Astrocyte (in vitro differentiated cells and primary cell): Measurements from ENCODE around the gene TMEM63B. TPM values are rescaled to one million over a fixed set of nuclear protein-coding genes. Genes with fewer than 3 reads are reported as not detected.

Experiments
- DNase-seq: peaks from one replicate; pipeline ENCODE4 v3.0.0-alpha.2; 2010; ENCODE audit warnings: low read depth
- FAIRE-seq: peaks from 2 replicates; lab custom pipeline; 2011; peaks lifted over from hg19 to GRCh38; lab: Jason Lieb, UNC
- H2AFZ ChIP-seq: 2 replicates; pipeline ENCODE4 v1.6.0; 2012; ENCODE audit warnings: low read depth, low read length, inconsistent platforms
- H3K27ac ChIP-seq: 2 replicates; pipeline ENCODE4 v1.5.1; 2011; ENCODE audit warnings: low read depth, low read length, inconsistent platforms
- H3K27me3 ChIP-seq: 2 replicates; pipeline ENCODE4 v1.6.0; 2011; ENCODE audit warnings: low read length, inconsistent platforms; ENCODE audit not compliant: insufficient read depth
- H3K36me3 ChIP-seq: 2 replicates; pipeline ENCODE4 v1.5.1; 2011; ENCODE audit warnings: low read length, inconsistent platforms; ENCODE audit not compliant: insufficient read depth
- H3K4me1 ChIP-seq: 2 replicates; pipeline ENCODE4 v1.5.1; 2011; ENCODE audit warnings: low read length, inconsistent platforms; ENCODE audit not compliant: insufficient read depth
- H3K4me2 ChIP-seq: 2 replicates; pipeline ENCODE4 v1.6.0; 2012; ENCODE audit warnings: low read length, inconsistent platforms
- H3K4me3 ChIP-seq: 2 replicates; pipeline ENCODE4 v1.5.1; 2011; ENCODE audit warnings: low read depth, mild to moderate bottlenecking, low read length, inconsistent platforms; ENCODE audit not compliant: insufficient read depth
- H3K79me2 ChIP-seq: 2 replicates; pipeline ENCODE4 v1.6.0; 2012; ENCODE audit warnings: mild to moderate bottlenecking, low read length, inconsistent platforms; ENCODE audit not compliant: insufficient read depth
- H3K9ac ChIP-seq: 2 replicates; pipeline ENCODE4 v1.6.0; 2012; ENCODE audit warnings: mild to moderate bottlenecking, low read length, inconsistent platforms
- H3K9me3 ChIP-seq: 2 replicates; pipeline ENCODE4 v1.5.1; 2012; ENCODE audit warnings: low read depth, mild to moderate bottlenecking, low read length, inconsistent platforms; ENCODE audit not compliant: insufficient read depth
- H4K20me1 ChIP-seq: 2 replicates; pipeline ENCODE4 v1.6.0; 2012; ENCODE audit warnings: low read length, inconsistent platforms; ENCODE audit not compliant: insufficient read depth
- H3K27ac Mint-ChIP-seq: one replicate; pipeline ENCODE4 v1.8.0; 2021; ENCODE audit warnings: mild to moderate bottlenecking, mixed read lengths; ENCODE audit not compliant: unreplicated experiment
- H3K27me3 Mint-ChIP-seq: one replicate; pipeline ENCODE4 v1.8.0; 2021; ENCODE audit warnings: low read depth, mixed read lengths; ENCODE audit not compliant: unreplicated experiment
- H3K36me3 Mint-ChIP-seq: one replicate; pipeline ENCODE4 v1.8.0; 2021; ENCODE audit warnings: low read depth, mixed read lengths; ENCODE audit not compliant: unreplicated experiment
- H3K4me1 Mint-ChIP-seq: one replicate; pipeline ENCODE4 v1.8.0; 2021; ENCODE audit warnings: low read depth, mixed read lengths; ENCODE audit not compliant: unreplicated experiment
- H3K4me3 Mint-ChIP-seq: one replicate; pipeline ENCODE4 v1.8.0; 2021; ENCODE audit warnings: mild to moderate bottlenecking, moderate library complexity, mixed read lengths; ENCODE audit not compliant: unreplicated experiment
- H3K9me3 Mint-ChIP-seq: one replicate; pipeline ENCODE4 v1.8.0; 2021; ENCODE audit warnings: mild to moderate bottlenecking, mixed read lengths; ENCODE audit not compliant: unreplicated experiment
- CTCF ChIP-seq: IDR thresholded peaks from 2 replicates; pipeline ENCODE4 v1.5.1; 2011; ENCODE audit warnings: low read depth, mild to moderate bottlenecking, inconsistent platforms, low read length, moderate library complexity; ENCODE audit not compliant: insufficient read depth
- EZH2 ChIP-seq: IDR thresholded peaks from 2 replicates; pipeline ENCODE4 v1.6.1; 2012; ENCODE audit warnings: mild to moderate bottlenecking, low read length, inconsistent platforms; ENCODE audit not compliant: insufficient read depth
- total RNA-seq: library from RNA; stranded (reverse); gene quantifications from 2 replicates; pipeline ENCODE4 v1.2.1, GENCODE V29; 2021

TMEM63B gene
- total RNA-seq, 1 donor from 2014 or later: 86.6 TPM

GRCh38 chr6:44117397-44118128, 9.8 kb upstream of the TMEM63B start:
- Histone ChIP-seq H3K79me2 (peaks cover 85% of the 10 kb centered on the region), H3K4me3 (no peak overlapping the region), H3K27ac (peak overlapping the region; percentile 96), H3K36me3 (peaks cover 14% of the 10 kb centered on the region), H3K27me3 (no peaks in the 10 kb centered on the region), H3K4me1 (peaks cover 53% of the 10 kb centered on the region), H2AFZ (no peak overlapping the region), H4K20me1 (peaks cover 73% of the 10 kb centered on the region), H3K4me2 (peak overlapping the region; percentile 91), H3K9ac (peak overlapping the region; percentile 82), H3K9me3 (no peaks in the 10 kb centered on the region)
- Mint-ChIP-seq H3K27ac (peak overlapping the region; percentile 100), H3K27me3 (no peaks in the 10 kb centered on the region), H3K4me1 (peaks cover 64% of the 10 kb centered on the region), H3K9me3 (no peaks in the 10 kb centered on the region), H3K36me3 (peaks cover 7% of the 10 kb centered on the region), H3K4me3 (no peak overlapping the region)
- TF ChIP-seq CTCF: no peak
- no peak for TF ChIP-seq EZH2
- DNase-seq: peak; percentile 77
- no peak for FAIRE-seq

GRCh38 chr6:44119704-44120262, 7.6 kb upstream of the TMEM63B start:
- Mint-ChIP-seq H3K27me3 (no peaks in the 10 kb centered on the region), H3K36me3 (peaks cover 5% of the 10 kb centered on the region), H3K9me3 (no peaks in the 10 kb centered on the region), H3K4me3 (no peak overlapping the region), H3K4me1 (peaks cover 76% of the 10 kb centered on the region), H3K27ac (peak overlapping the region; percentile 10)
- TF ChIP-seq CTCF (no peak), EZH2 (no peak)
- Histone ChIP-seq H3K9me3 (no peaks in the 10 kb centered on the region), H3K27ac (no peak overlapping the region), H2AFZ (no peak overlapping the region), H3K9ac (no peak overlapping the region), H3K4me1 (peaks cover 63% of the 10 kb centered on the region), H3K79me2 (peaks cover 93% of the 10 kb centered on the region), H3K4me2 (no peak overlapping the region), H3K4me3 (no peak overlapping the region), H3K27me3 (no peaks in the 10 kb centered on the region), H3K36me3 (no peaks in the 10 kb centered on the region), H4K20me1 (peaks cover 84% of the 10 kb centered on the region)
- FAIRE-seq: no peak
- peak; percentile 44 for DNase-seq
